Gastrocnemius medialis (tissue), 4 donors: ENCODE results near the gene CHKB. TPM values are rescaled to one million over a fixed set of nuclear protein-coding genes. Genes with fewer than 3 reads are reported as not detected.
A peak's percentile ranks its signal among the peaks of the same experiment; 100 is the strongest.

Source experiments
- ATAC-seq, 2 donors: fragments of 150-250 bp; one replicate each; pipeline ENCODE4 v1.9.1; 2016
- DNase-seq, 2 donors: peaks; one replicate each; pipeline ENCODE4 v3.0.0-alpha.2; 2019
- H3K27ac ChIP-seq, 4 donors: fragments of 200-600 bp; sonication (generic); 1 replicate in 1 of 4; 2 replicates in 3 of 4; pipeline ENCODE4 v1.5.1; 2016 to 2018; ENCODE audit warnings: mild to moderate bottlenecking in 2 of 4, moderate library complexity in 1 of 4
- H3K27me3 ChIP-seq, 3 donors: fragments of 200-600 bp; sonication (generic) in 2 of 3; 1 replicate in 1 of 3; 2 replicates in 2 of 3; pipeline versions ENCODE4 v1.5.1 to v1.6.0; 2016 to 2019; ENCODE audit warnings: mild to moderate bottlenecking in 1 of 3, moderate library complexity in 1 of 3
- H3K36me3 ChIP-seq, 2 donors: fragments of 200-600 bp; sonication (generic) in 1 of 2; one replicate each; pipeline ENCODE4 v1.5.1; 2017 to 2018
- H3K4me1 ChIP-seq, 2 donors: fragments of 200-600 bp; sonication (generic) in 1 of 2; one replicate each; pipeline ENCODE4 v1.5.1; 2016 to 2017; ENCODE audit warnings: mild to moderate bottlenecking in 2 of 2
- H3K4me3 ChIP-seq, 4 donors: fragments of 200-600 bp; sonication (generic) in 3 of 4; 1 replicate in 1 of 4; 2 replicates in 3 of 4; pipeline ENCODE4 v1.5.1; 2016 to 2019; ENCODE audit warnings: mild to moderate bottlenecking in 2 of 4
- H3K9me3 ChIP-seq, 3 donors: fragments of 200-600 bp; sonication (generic) in 2 of 3; 1 replicate in 1 of 3; 2 replicates in 2 of 3; pipeline ENCODE4 v1.5.1; 2016 to 2019
- CTCF ChIP-seq, 5 experiments: fragments of 450-650 bp in 3 of 5; fragments of 200-600 bp in 2 of 5; sonication (generic) in 2 of 5; IDR thresholded peaks in 4 of 5; conservative IDR thresholded peaks in 1 of 5; 1 replicate in 4 of 5; 2 replicates in 1 of 5; pipeline ENCODE4 v1.5.1; 2016 to 2019; ENCODE audit warnings: antibody characterized with exemption in 5 of 5, mild to moderate bottlenecking in 3 of 5, moderate library complexity in 3 of 5
- POLR2A ChIP-seq, 2 donors: fragments of 450-650 bp; IDR thresholded peaks; one replicate each; pipeline ENCODE4 v1.6.1; 2017; ENCODE audit warnings: antibody characterized with exemption in 2 of 2, mild to moderate bottlenecking in 2 of 2, moderate library complexity in 2 of 2
- in situ Hi-C, 4 donors: fragments of 200-750 bp; cut with MboI; loops; one replicate each; pipeline versions ENCODE4 v1.15.0 to v1.8.0; 2017; ENCODE audit warnings: low sequenced_read_pairs in 4 of 4
- intact Hi-C: fragments of 100-400 bp; cut with DNase I; formaldehyde crosslinking; loops from one replicate; pipeline ENCODE4 v1.15.1; 2023; ENCODE audit warnings: low total_unique reads
- total RNA-seq, 4 donors: library from RNA; depleted of rRNA; stranded (reverse); fragments of >200 nt; gene quantifications; one replicate each; pipeline versions ENCODE4 v1.1.0 to v1.2.3, GENCODE V29; 2016

CHKB gene
- total RNA-seq, 4 donors from 2014 or later, result 10.8 to 39.7 (median 24.4) TPM

- Histone ChIP-seq H3K27ac (peak within 1 kb of the TSS; percentile 77 to 82 (median 81)), H3K27me3 (no peaks in the 10 kb centered on the region), H3K4me3 (peak within 1 kb of the TSS; percentile 67 to 87 (median 68)), H3K36me3 (peaks cover 0 to 6% of the 10 kb centered on the region in 2 donors), H3K9me3 (no peaks in the 10 kb centered on the region), H3K4me1 (peaks cover 0 to 10% of the 10 kb centered on the region in 2 donors)
- DNase-seq (peak; percentile 96 to 97), ATAC-seq (peak; percentile 96 to 99)
- intact Hi-C loops (loop anchor here (1.0 kb wide), 1 partner anchor 20 kb away; the partner anchor contains the start of gene CHKB), in situ Hi-C loops (no loop called here)
- TF ChIP-seq CTCF (IDR thresholded peaks at IDR 0.05 in 4 of 5, conservative IDR thresholded peaks at IDR 0.05 in 1 of 5) (peak; percentile 95 to 98 (median 97)), POLR2A (IDR thresholded peaks at IDR 0.05) (peak; percentile 78 to 81)
Observed at GRCh38 chr22:50562523-50563412, 19.9 kb downstream of the CHKB start, which contains the start of gene SYCE3. SYCE3 (minus strand) TSS chr22:50562919; CDS start chr22:50556405, 6,514 bp downstream.

- Histone ChIP-seq H3K4me3 (no peak overlapping the region), H3K4me1 (peaks cover 0 to 10% of the 10 kb centered on the region in 2 donors), H3K27me3 (no peaks in the 10 kb centered on the region), H3K27ac (no peak overlapping the region), H3K9me3 (no peaks in the 10 kb centered on the region), H3K36me3 (no peaks in the 10 kb centered on the region)
- DNase-seq (no peak), ATAC-seq (no peak)
- intact Hi-C loops (loop anchor here (1.0 kb wide), 1 partner anchor 21 kb away; the partner anchor contains the start of gene CHKB), in situ Hi-C loops (no loop called here)
- no peak for TF ChIP-seq POLR2A (IDR thresholded peaks at IDR 0.05)
- no peak for TF ChIP-seq CTCF (IDR thresholded peaks at IDR 0.05 in 4 of 5, conservative IDR thresholded peaks at IDR 0.05 in 1 of 5)
Observed at GRCh38 chr22:50561401-50562358, 21.0 kb downstream of the CHKB start.

- Histone ChIP-seq H3K4me3 (no peak overlapping the region), H3K4me1 (peaks cover 0 to 10% of the 10 kb centered on the region in 2 donors), H3K27me3 (no peaks in the 10 kb centered on the region), H3K36me3 (no peaks in the 10 kb centered on the region), H3K27ac (no peak overlapping the region), H3K9me3 (no peaks in the 10 kb centered on the region)
- in situ Hi-C loops (no loop called here), intact Hi-C loops (no loop called here)
- ATAC-seq (no peak), DNase-seq (no peak)
- TF ChIP-seq POLR2A (IDR thresholded peaks at IDR 0.05) (no peak), CTCF (IDR thresholded peaks at IDR 0.05 in 4 of 5, conservative IDR thresholded peaks at IDR 0.05 in 1 of 5) (no peak)
Observed at GRCh38 chr22:50560034-50560433, 22.6 kb downstream of the CHKB start.

GRCh38 chr22:50556703-50557102, 25.9 kb downstream of the CHKB start:
- no peak for DNase-seq
- no peaks in the 10 kb centered on the region for H3K36me3 ChIP-seq
- H3K4me3 ChIP-seq, result no peak overlapping the region
- no peaks in the 10 kb centered on the region for H3K27me3 ChIP-seq
- no peak for ATAC-seq
- intact Hi-C loops, result no loop called here
- no peaks in the 10 kb centered on the region for H3K4me1 ChIP-seq
- H3K9me3 ChIP-seq, result no peaks in the 10 kb centered on the region
- H3K27ac ChIP-seq, result no peak overlapping the region
- TF ChIP-seq CTCF (IDR thresholded peaks at IDR 0.05 in 4 of 5, conservative IDR thresholded peaks at IDR 0.05 in 1 of 5), result no peak
- in situ Hi-C loops, result no loop called here
